ENCODE results near the gene RALGAPB.

GRCh38 chr20:38447251-38447661 lies 25.4 kb upstream of the RALGAPB start:
- TF ChIP-seq POLR2A (IDR thresholded peaks at IDR 0.05) (no peak), CTCF (IDR thresholded peaks at IDR 0.05) (no peak)

All from body of pancreas (tissue), 4 donors.